ENCODE measurements around the gene PRDX4. TPM values are rescaled to one million over a fixed set of nuclear protein-coding genes. Genes with fewer than 3 reads are reported as not detected.
A peak's percentile ranks its signal among the peaks of the same experiment; 100 is the strongest.

PRDX4 gene
- total RNA-seq (2013; cell fraction: nucleolus; rRNA removed) = 29.3 and 33.4 TPM in 2 replicates
- total RNA-seq (2014; rRNA removed) (71.5 and 78.9 TPM in 2 replicates), total RNA-seq (2014; rRNA removed; fragmentation: Illumina TruSeq; extraction: Trizol) (75.8 and 89.7 TPM in 2 replicates), total RNA-seq (2021) (49.2 and 50.3 TPM in 2 replicates), polyA plus RNA-seq (2011; rRNA removed) (60.0 and 74.9 TPM in 2 replicates), polyA plus RNA-seq (2014; fragmentation: Illumina TruSeq; extraction: Trizol) (53.3 and 58.1 TPM in 2 replicates), polyA plus RNA-seq (2014; fragmentation: Nextera tagmentation; extraction: Ambion mirVana) (10 to 100 TPM; 11.1 to 28.4 TPM), polyA plus RNA-seq (2014; rRNA removed) (58.3 and 60.9 TPM in 2 replicates), polyA plus RNA-seq (2016; fragmentation: Nextera tagmentation; extraction: Ambion mirVana) (100 to 1,000 TPM; 120 to 121 TPM), polyA minus RNA-seq (2011; rRNA and poly(A)+ RNA removed) (23.9 and 30.1 TPM in 2 replicates), Bru-seq, nascent RNA (percentile 72 among the genes with signal in this experiment), BruChase-seq, experiment 1, labeled RNA remaining after a 6-hour chase (percentile 64 among the genes with signal in this experiment), BruChase-seq, experiment 2, labeled RNA remaining after a 2-hour chase (percentile 60 among the genes with signal in this experiment)
- polyA plus RNA-seq (2011; ENCODE audit: low read depth) = 40.3 TPM
- polyA plus RNA-seq (2011; cell fraction: cytosol; rRNA removed) = 42.0 and 44.3 TPM in 2 replicates
- 17.9 and 18.1 TPM in 2 replicates for polyA plus RNA-seq (2011; cell fraction: nucleus; rRNA removed)
- 46.5 and 48.0 TPM in 2 replicates for polyA plus RNA-seq (2012)
- 7.6 and 9.2 TPM in 2 replicates for polyA minus RNA-seq (2011; cell fraction: cytosol; rRNA and poly(A)+ RNA removed)
- polyA minus RNA-seq (2011; cell fraction: nucleus; rRNA and poly(A)+ RNA removed) = 4.9 and 5.1 TPM in 2 replicates
- long read RNA-seq, experiment 1, transcript PRDX4-202 (7 exons, 1,005 nt) = major isoform, 90 of 93 reads
- long read RNA-seq, experiment 1, partial matches to known transcripts = 1 of 93 reads
- long read RNA-seq, experiment 1, other reads (novel, unspliced or antisense) = 1 of 93 reads
- long read RNA-seq, experiment 2, transcript PRDX4-202 (7 exons, 1,005 nt) = major isoform, 370 of 379 reads
- long read RNA-seq, experiment 2, partial matches to known transcripts = 2 of 379 reads
- long read RNA-seq, experiment 2, other reads (novel, unspliced or antisense) = 5 of 379 reads

- intact Hi-C loops (cut with micrococcal nuclease; ENCODE audit: unreplicated experiment) = loop anchor here (10.0 kb wide), 1 partner anchor 173 kb away; no protein-coding TSS in a partner anchor
- no peaks in the 10 kb centered on the region for H3K36me3 ChIP-seq (ENCODE audit: control insufficient read depth in 2 of 2, insufficient read depth in 2 of 2, low read length in 1 of 2)
- no peaks in the 10 kb centered on the region for H4K20me1 ChIP-seq (ENCODE audit: control insufficient read depth, insufficient read depth)
- peak within 1 kb of the TSS; percentile 71 for H3K4me3 ChIP-seq
- peak within 1 kb of the TSS; percentile 65 for H3K4me2 ChIP-seq (ENCODE audit: control insufficient read depth, insufficient read depth)
- BruUV-seq (replicated peaks) = no TSS peak
- H3K79me2 ChIP-seq (ENCODE audit: control insufficient read depth, insufficient read depth, low read length) = peaks cover 3% of the 10 kb centered on the region
- peak within 1 kb of the TSS; percentile 66 for H3K9ac ChIP-seq (ENCODE audit: control insufficient read depth, insufficient read depth, low read length)
- no peaks in the 10 kb centered on the region; the same call in 2 of the 3 replicates for H3K9me3 ChIP-seq (replicated peaks; ENCODE audit: control insufficient read depth, insufficient read depth, low read length)
- POLR2A ChIA-PET = interaction anchor here (0.5 to 1.1 kb wide), 7 partner anchors 9 to 727 kb away, joined by 3 to 6 read pairs (median 3); no protein-coding TSS in a partner anchor
- WGBS (ENCODE audit: insufficient coverage, insufficient replicate concordance, low lambda C conversion rate, missing lambda C conversion rate) = 38% methylated on average over 64 of the region's 73 CpGs
- peak within 1 kb of the TSS; percentile 87 for H3K27ac ChIP-seq (ENCODE audit: control insufficient read depth, insufficient read depth)
- peak within 1 kb of the TSS; percentile 89 for H2AFZ ChIP-seq (ENCODE audit: control insufficient read depth, low read depth, low read length)
- SMC1A ChIA-PET (ENCODE audit: uncharacterized antibody, unreplicated experiment) = interaction anchor here (2.3 kb wide), 1 partner anchor 234 kb away, joined by 6 read pairs; no protein-coding TSS in a partner anchor
- RAD21 ChIA-PET (ENCODE audit: unreplicated experiment) = interaction anchor here (0.7 to 1.6 kb wide), 3 partner anchors 32 to 386 kb away, joined by 3 to 6 read pairs (median 3); no protein-coding TSS in a partner anchor
- in situ Hi-C loops (cut with MboI) = no loop called here
- ATAC-seq (peak; percentile 83), DNase-seq (ENCODE audit: low read depth, low spot score) (peak; percentile 56), FAIRE-seq (peak; percentile 54)
- CTCF ChIA-PET = interaction anchor here (1.0 kb wide), 1 partner anchor 71 kb away, joined by 3 read pairs; no protein-coding TSS in a partner anchor
- no peaks in the 10 kb centered on the region for H3K27me3 ChIP-seq (replicated peaks in 1 of 2; ENCODE audit: control insufficient read depth in 2 of 2, insufficient read depth in 2 of 2, low read length in 1 of 2)
- peaks cover under 1% of the 10 kb centered on the region; the same call in 1 of the 2 replicates for H3K4me1 ChIP-seq (ENCODE audit: control insufficient read depth, insufficient read depth, low read length)
- TF ChIP-seq LARP7 (IDR thresholded peaks at IDR 0.05) (0 out of 2 replicates have a peak, but pooled peaks have one; percentile 37), MLLT1 (IDR thresholded peaks at IDR 0.05) (0 out of 2 replicates have a peak, but pooled peaks have one; percentile 37), SIN3A (IDR thresholded peaks at IDR 0.05; ENCODE audit: low read depth, low read length) (peak; percentile 54; the same call in 1 of the 2 replicates), NR2C2 (IDR thresholded peaks at IDR 0.05; ENCODE audit: borderline replicate concordance, control insufficient read depth, insufficient read length, low read depth) (no peak), RELB (IDR thresholded peaks at IDR 0.05; ENCODE audit: low read depth) (peak; percentile 66; the same call in 1 of the 2 replicates), CREB1 (IDR thresholded peaks at IDR 0.05; ENCODE audit: low read depth) (0 out of 2 replicates have a peak, but pooled peaks have one; percentile 19), NRF1 (conservative IDR thresholded peaks at IDR 0.05; ENCODE audit: low read depth, low read length) (0 out of 2 replicates have a peak, but pooled peaks have one; percentile 29), MYC (IDR thresholded peaks at IDR 0.05; ENCODE audit: insufficient read depth, insufficient read length, insufficient replicate concordance, low read length, severe bottlenecking) (peak; percentile 58)
Measured at GRCh38 chrX:23667239-23668177, at the start of gene PRDX4. Gene PRDX4 (plus strand): TSS chrX:23667493. CDS start chrX:23667571, 78 bp downstream.

Data from GM12878 (cell line).